BLaER1 treated with 17β-estradiol and CSF1 and Interleukin-3, amounts not matched to agents 10 nM and 100 nM (cell line): ENCODE measurements around the gene CRIM1.

Source experiments
- H3K27ac ChIP-seq, 11 experiments: shearing (Covaris generic); formaldehyde crosslinking; 2 replicates each; pipeline ENCODE4 v1.8.1; 2022
- H3K27me3 ChIP-seq, 11 experiments: shearing (Covaris generic); formaldehyde crosslinking; 2 replicates each; pipeline ENCODE4 v1.8.1; 2022
- H3K36me3 ChIP-seq, 11 experiments: shearing (Covaris generic); formaldehyde crosslinking; 2 replicates each; pipeline ENCODE4 v1.8.1; 2022
- H3K4me1 ChIP-seq, 10 experiments: shearing (Covaris generic); formaldehyde crosslinking; 2 replicates each; pipeline ENCODE4 v1.8.1; 2022
- H3K4me2 ChIP-seq, 11 experiments: shearing (Covaris generic); formaldehyde crosslinking; 2 replicates each; pipeline ENCODE4 v1.8.1; 2022
- H3K4me3 ChIP-seq, 10 experiments: shearing (Covaris generic); formaldehyde crosslinking; 2 replicates each; pipeline ENCODE4 v1.8.1; 2022
- H3K9ac ChIP-seq, 11 experiments: shearing (Covaris generic); formaldehyde crosslinking; 2 replicates each; pipeline ENCODE4 v1.8.1; 2022
- H3K9me3 ChIP-seq, 11 experiments: shearing (Covaris generic); formaldehyde crosslinking; replicated peaks in 1 of 11; 2 replicates each; pipeline ENCODE4 v1.8.1; 2022
- H4K20me1 ChIP-seq, 11 experiments: shearing (Covaris generic); formaldehyde crosslinking; 2 replicates each; pipeline ENCODE4 v1.8.1; 2022
- Cebpa-rat ChIP-seq, 11 experiments: shearing (Covaris generic); IDR thresholded peaks; 2 replicates each; pipeline ENCODE4 v1.8.1; 2022

CRIM1 gene

DNA sequence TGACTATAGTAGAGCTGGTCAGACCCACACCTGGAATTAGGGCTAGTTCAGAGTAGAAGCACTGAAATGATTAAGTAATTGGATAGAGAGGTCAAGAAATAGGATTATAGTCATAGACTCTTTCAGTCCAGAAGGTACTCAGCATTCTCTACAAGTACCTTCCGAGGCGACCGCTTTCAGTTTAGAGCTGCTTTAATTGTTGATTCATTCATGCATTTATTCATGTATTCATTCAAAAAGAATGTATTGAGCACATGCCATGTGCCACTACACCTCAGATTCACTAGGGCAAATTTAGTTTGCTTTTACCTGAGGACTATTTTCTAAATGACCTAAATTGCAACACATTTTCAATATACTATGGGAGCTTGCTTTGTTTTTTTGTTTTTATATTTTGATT, 48.7 kb downstream of the CRIM1 start:
- Histone ChIP-seq H3K9ac (no peak overlapping the region), H3K4me3 (no peak overlapping the region), H3K27ac (no peak overlapping the region), H4K20me1 (peaks cover 0 to 12% (median 0%) of the 10 kb centered on the region in 11 experiments; a peak in 3 of 22 replicates), H3K9me3 (no peaks in the 10 kb centered on the region), H3K36me3 (peaks cover 0 to 29% (median 9%) of the 10 kb centered on the region in 11 experiments; a peak in 14 of 22 replicates), H3K4me1 (peaks cover 19 to 25% (median 21%) of the 10 kb centered on the region in 10 experiments), H3K27me3 (no peaks in the 10 kb centered on the region), H3K4me2 (peak overlapping the region; percentile 47 to 79 (median 62); a peak in 21 of 22 replicates)
- TF ChIP-seq Cebpa-rat (IDR thresholded peaks at IDR 0.05) = no peak

DNA sequence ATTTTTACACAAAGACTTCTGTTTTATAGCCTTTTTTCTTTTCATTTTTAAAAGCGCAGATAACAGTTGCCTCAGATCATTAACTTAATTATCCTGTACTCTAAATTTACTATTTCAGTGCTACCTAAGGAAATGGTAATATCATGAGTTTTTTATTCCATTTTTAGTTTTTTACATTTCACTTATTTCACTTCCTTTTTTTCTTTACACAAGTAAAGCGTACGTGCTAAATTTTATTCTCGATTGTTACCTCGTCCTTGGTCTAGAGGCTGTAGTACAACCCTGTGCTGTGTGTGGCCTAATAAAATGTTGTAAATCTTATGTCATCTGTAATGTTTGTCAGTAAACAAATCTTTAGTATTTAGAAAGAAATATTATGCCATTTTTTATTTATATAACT, 49.2 kb downstream of the CRIM1 start:
- Histone ChIP-seq H3K4me3 (no peak overlapping the region), H4K20me1 (peaks cover 0 to 13% (median 0%) of the 10 kb centered on the region in 11 experiments; a peak in 3 of 22 replicates), H3K36me3 (peaks cover 0 to 25% (median 9%) of the 10 kb centered on the region in 11 experiments; a peak in 13 of 22 replicates), H3K4me1 (peaks cover 21 to 29% (median 22%) of the 10 kb centered on the region in 10 experiments), H3K27ac (peak overlapping the region in 1 of 11 experiments; percentile 3; a peak in 1 of 22 replicates), H3K9me3 (no peaks in the 10 kb centered on the region), H3K27me3 (no peaks in the 10 kb centered on the region), H3K4me2 (peak overlapping the region; percentile 47 to 79 (median 62); a peak in 20 of 22 replicates), H3K9ac (no peak overlapping the region)
- no peak for TF ChIP-seq Cebpa-rat (IDR thresholded peaks at IDR 0.05)

DNA sequence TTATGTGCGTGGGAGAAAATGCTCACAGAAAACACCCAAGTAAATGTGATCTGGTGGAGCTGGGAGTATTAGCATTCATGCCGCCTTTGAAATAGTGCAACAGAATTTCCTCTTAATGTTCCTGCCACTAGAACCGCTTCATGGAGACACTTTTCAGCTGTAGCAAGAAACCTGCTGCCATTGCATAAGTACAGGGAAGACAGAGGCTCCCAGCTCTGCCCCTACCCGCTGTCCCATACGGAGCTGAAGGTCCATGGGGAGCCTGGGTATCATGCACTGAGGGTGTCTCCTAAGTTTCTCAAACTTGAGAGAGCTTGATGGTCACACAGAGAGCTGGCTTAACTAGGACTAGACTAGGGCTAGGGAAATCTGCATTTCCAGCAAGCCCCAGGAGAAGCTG, 49.6 kb downstream of the CRIM1 start:
- H3K36me3 ChIP-seq = peaks cover 0 to 21% (median 7%) of the 10 kb centered on the region in 11 experiments; a peak in 13 of 22 replicates
- no peak for TF ChIP-seq Cebpa-rat (IDR thresholded peaks at IDR 0.05)
- no peaks in the 10 kb centered on the region for H3K27me3 ChIP-seq
- no peaks in the 10 kb centered on the region for H3K9me3 ChIP-seq
- peaks cover 24 to 33% (median 26%) of the 10 kb centered on the region in 10 experiments for H3K4me1 ChIP-seq
- H3K4me2 ChIP-seq = peak overlapping the region; percentile 34 to 79 (median 62); a peak in 19 of 22 replicates
- peak overlapping the region in 1 of 11 experiments; percentile 3; a peak in 1 of 22 replicates for H3K27ac ChIP-seq
- no peak overlapping the region for H3K9ac ChIP-seq
- H3K4me3 ChIP-seq = no peak overlapping the region
- peaks cover 0 to 18% (median 0%) of the 10 kb centered on the region in 11 experiments; a peak in 3 of 22 replicates for H4K20me1 ChIP-seq

DNA sequence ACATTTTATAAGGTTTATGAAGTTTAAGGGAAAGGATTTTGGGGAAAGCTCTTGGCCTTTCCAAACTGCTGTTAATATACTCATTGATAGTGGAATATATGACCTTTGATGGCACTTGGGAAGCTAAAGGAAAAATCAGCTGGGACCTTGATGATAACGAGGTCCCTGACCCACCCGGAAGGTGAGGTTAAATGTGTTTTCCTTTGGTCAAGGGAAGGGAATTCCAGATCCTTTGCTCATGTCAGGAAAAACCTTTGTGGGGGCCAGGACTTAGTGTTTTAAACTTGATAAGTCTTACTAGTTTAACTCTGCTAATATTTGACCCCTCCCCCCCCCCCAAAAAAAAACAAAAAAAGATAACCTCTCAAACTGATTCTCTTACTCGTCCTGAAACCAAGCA, 50.7 kb downstream of the CRIM1 start:
- no peak overlapping the region for H3K9ac ChIP-seq
- peaks cover 0 to 20% (median 0%) of the 10 kb centered on the region in 11 experiments; a peak in 3 of 22 replicates for H4K20me1 ChIP-seq
- H3K4me1 ChIP-seq = peaks cover 26 to 39% (median 33%) of the 10 kb centered on the region in 10 experiments
- no peaks in the 10 kb centered on the region for H3K27me3 ChIP-seq
- no peaks in the 10 kb centered on the region for H3K9me3 ChIP-seq
- peaks cover 0 to 13% (median 3%) of the 10 kb centered on the region in 11 experiments; a peak in 9 of 22 replicates for H3K36me3 ChIP-seq
- H3K4me3 ChIP-seq = no peak overlapping the region
- H3K27ac ChIP-seq = no peak overlapping the region
- H3K4me2 ChIP-seq = no peak overlapping the region
- no peak for TF ChIP-seq Cebpa-rat (IDR thresholded peaks at IDR 0.05)

DNA sequence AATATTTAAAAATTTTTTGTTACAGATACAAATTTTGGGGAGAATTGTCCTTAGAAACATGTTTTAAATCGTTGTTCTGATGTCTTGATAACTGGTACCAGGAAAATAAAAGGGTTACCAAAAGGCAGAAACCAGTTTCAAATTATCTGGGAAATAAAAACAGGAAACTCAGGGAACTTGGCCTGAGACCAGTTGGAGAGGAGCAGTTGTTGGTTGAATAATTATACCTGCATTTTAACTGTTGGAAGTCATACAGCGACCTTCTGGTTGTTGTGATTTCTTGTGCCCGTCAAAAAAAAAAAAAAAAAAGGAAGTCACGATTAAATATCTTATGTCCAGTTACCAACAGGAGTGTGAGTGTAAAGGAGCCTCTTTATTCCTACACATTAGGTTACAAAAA, 51.8 kb downstream of the CRIM1 start:
- Histone ChIP-seq H3K4me1 (peaks cover 26 to 39% (median 33%) of the 10 kb centered on the region in 10 experiments), H3K9ac (no peak overlapping the region), H3K36me3 (peaks cover 0 to 5% (median 0%) of the 10 kb centered on the region in 11 experiments; a peak in 3 of 22 replicates), H4K20me1 (peaks cover 0 to 20% (median 0%) of the 10 kb centered on the region in 11 experiments; a peak in 3 of 22 replicates), H3K27me3 (no peaks in the 10 kb centered on the region), H3K4me3 (no peak overlapping the region), H3K27ac (no peak overlapping the region), H3K4me2 (no peak overlapping the region), H3K9me3 (no peaks in the 10 kb centered on the region)
- no peak for TF ChIP-seq Cebpa-rat (IDR thresholded peaks at IDR 0.05)

DNA sequence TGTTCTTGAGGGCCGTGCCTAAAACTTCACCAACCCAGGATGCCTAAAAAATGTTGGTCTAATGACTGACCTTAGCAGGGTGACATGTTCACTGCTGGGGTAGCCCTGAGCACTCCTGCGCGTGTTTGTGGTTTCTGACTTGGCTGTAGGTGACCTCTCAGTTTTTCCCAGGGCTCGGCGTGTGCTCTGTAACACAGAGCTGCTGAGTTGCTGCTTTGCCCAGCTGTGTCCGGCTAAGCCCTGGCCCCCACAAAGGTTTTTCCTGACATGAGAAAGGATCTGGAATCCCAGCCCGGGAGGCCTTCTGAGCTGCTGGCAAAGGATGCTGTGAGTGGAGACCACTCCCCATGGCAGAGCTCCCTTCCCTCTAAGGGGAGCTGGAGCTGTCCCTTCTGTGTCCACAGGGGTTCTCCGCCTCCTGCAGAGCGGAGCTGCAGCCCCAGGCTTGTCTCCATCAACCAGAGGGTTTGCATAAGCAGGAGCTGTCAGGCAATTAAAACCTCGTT, 52.7 kb downstream of the CRIM1 start:
- H3K9me3 ChIP-seq = no peaks in the 10 kb centered on the region
- no peak for TF ChIP-seq Cebpa-rat (IDR thresholded peaks at IDR 0.05)
- H3K27me3 ChIP-seq = no peaks in the 10 kb centered on the region
- H3K27ac ChIP-seq = no peak overlapping the region
- H4K20me1 ChIP-seq = peaks cover 0 to 20% (median 0%) of the 10 kb centered on the region in 11 experiments; a peak in 3 of 22 replicates
- no peak overlapping the region for H3K9ac ChIP-seq
- H3K4me1 ChIP-seq = peaks cover 26 to 39% (median 33%) of the 10 kb centered on the region in 10 experiments
- H3K4me3 ChIP-seq = no peak overlapping the region
- H3K36me3 ChIP-seq = peaks cover 0 to 5% (median 0%) of the 10 kb centered on the region in 11 experiments; a peak in 3 of 22 replicates
- H3K4me2 ChIP-seq = no peak overlapping the region

DNA sequence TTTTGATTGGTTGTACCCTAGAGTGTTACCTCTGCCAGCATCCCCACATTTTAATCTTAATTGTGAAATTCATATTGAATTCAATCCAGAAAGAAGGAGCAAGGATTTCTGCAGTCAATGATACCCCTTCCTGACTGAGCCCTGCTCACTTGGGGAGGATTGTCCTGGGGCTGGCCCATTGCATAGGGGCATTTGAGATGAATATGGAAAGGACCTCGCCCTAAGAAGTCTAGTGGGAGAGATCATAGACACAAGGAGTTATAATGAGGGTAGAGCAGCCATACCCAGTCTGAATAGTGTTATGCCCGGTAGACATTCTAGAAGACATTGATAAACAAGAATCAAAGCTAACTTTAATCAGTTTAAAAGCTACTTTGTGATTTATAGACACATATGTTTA, 53.8 kb downstream of the CRIM1 start:
- Histone ChIP-seq H4K20me1 (peaks cover 0 to 20% (median 0%) of the 10 kb centered on the region in 11 experiments; a peak in 3 of 22 replicates), H3K9ac (no peak overlapping the region), H3K4me1 (peaks cover 16 to 29% (median 25%) of the 10 kb centered on the region in 10 experiments), H3K27ac (no peak overlapping the region), H3K36me3 (peaks cover 0 to 5% (median 0%) of the 10 kb centered on the region in 11 experiments; a peak in 3 of 22 replicates), H3K27me3 (no peaks in the 10 kb centered on the region), H3K9me3 (no peaks in the 10 kb centered on the region), H3K4me2 (peak overlapping the region in 3 of 11 experiments; percentile 40 to 70 (median 53); a peak in 3 of 22 replicates), H3K4me3 (no peak overlapping the region)
- no peak for TF ChIP-seq Cebpa-rat (IDR thresholded peaks at IDR 0.05)

DNA sequence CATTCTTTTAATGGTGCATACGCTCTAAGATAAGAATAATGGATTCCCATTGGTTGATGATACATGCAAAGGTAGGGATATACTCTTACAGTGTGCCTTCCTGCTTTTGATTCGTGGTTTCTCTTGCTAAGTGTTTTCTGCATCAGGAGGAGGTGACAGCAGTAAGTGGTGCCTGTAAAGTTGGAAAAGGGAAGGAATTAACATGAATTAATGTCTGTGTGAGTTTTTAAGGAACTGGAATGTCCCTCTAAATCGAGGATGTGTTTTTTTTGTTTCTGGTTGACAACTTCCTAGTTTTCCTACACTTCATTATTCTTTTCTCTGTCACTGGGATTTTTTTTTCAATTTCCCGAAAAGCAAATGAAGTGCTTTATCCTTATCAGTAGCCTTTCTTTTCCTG, 54.4 kb downstream of the CRIM1 start:
- Histone ChIP-seq H3K36me3 (peaks cover 0 to 5% (median 0%) of the 10 kb centered on the region in 11 experiments; a peak in 3 of 22 replicates), H3K27ac (no peak overlapping the region), H3K4me3 (no peak overlapping the region), H3K4me2 (peak overlapping the region in 8 of 11 experiments; percentile 17 to 70 (median 37); a peak in 14 of 22 replicates), H3K27me3 (no peaks in the 10 kb centered on the region), H3K9ac (no peak overlapping the region), H4K20me1 (peaks cover 0 to 20% (median 0%) of the 10 kb centered on the region in 11 experiments; a peak in 3 of 22 replicates), H3K4me1 (peaks cover 12 to 25% (median 22%) of the 10 kb centered on the region in 10 experiments), H3K9me3 (no peaks in the 10 kb centered on the region)
- TF ChIP-seq Cebpa-rat (IDR thresholded peaks at IDR 0.05) = no peak

DNA sequence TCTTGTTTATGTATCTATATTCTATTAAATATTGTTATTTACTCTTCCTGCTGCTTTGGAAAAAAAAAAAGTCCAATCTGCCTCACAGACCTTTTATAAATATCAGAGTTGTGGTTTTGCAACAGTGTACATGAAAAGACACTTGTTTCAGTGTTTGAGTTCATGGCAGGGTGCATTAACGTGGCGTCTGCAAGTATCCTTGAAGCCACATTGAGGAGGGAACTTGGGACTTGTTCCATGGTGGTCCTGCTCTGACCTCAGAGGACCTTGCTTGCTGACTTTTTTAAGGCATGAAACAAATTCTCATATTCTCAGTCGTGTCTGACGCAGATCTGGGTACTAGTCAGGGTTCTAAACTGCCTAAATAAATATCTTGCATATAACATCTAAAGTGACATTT, 55.1 kb downstream of the CRIM1 start:
- no peak overlapping the region for H3K27ac ChIP-seq
- TF ChIP-seq Cebpa-rat (IDR thresholded peaks at IDR 0.05) = no peak
- H3K4me1 ChIP-seq = peaks cover 7 to 20% (median 17%) of the 10 kb centered on the region in 10 experiments; a peak in 17 of 20 replicates
- no peak overlapping the region for H3K4me3 ChIP-seq
- peaks cover 0 to 5% (median 0%) of the 10 kb centered on the region in 11 experiments; a peak in 3 of 22 replicates for H3K36me3 ChIP-seq
- no peak overlapping the region for H3K9ac ChIP-seq
- H3K9me3 ChIP-seq = no peaks in the 10 kb centered on the region
- no peaks in the 10 kb centered on the region for H3K27me3 ChIP-seq
- H3K4me2 ChIP-seq = peak overlapping the region in 8 of 11 experiments; percentile 17 to 70 (median 33); a peak in 10 of 22 replicates
- peaks cover 0 to 14% (median 0%) of the 10 kb centered on the region in 11 experiments; a peak in 2 of 22 replicates for H4K20me1 ChIP-seq
